Cardiac muscle cell (in vitro differentiated cells and primary cell): ENCODE results near the gene CDCP2. TPM values are rescaled to one million over a fixed set of nuclear protein-coding genes. Genes with fewer than 3 reads are reported as not detected.

ENCODE experiments used
- DNase-seq, 2 donors: peaks; one replicate each; pipeline versions ENCODE4 v3.0.0 to v3.0.0-alpha.2; 2010 to 2017; ENCODE audit warnings: low read depth in 1 of 2, low spot score in 1 of 2
- H3K27ac ChIP-seq: fragments of 200-600 bp; sonication (generic); 2 replicates; pipeline ENCODE4 v1.5.1; 2016
- H3K27me3 ChIP-seq: fragments of 200-600 bp; sonication (generic); 2 replicates; pipeline ENCODE4 v1.6.0; 2016; ENCODE audit warnings: control low read depth
- H3K36me3 ChIP-seq: fragments of 200-600 bp; sonication (generic); 2 replicates; pipeline ENCODE4 v1.5.1; 2016; ENCODE audit warnings: control low read depth
- H3K4me1 ChIP-seq: fragments of 200-600 bp; sonication (generic); 2 replicates; pipeline ENCODE4 v1.8.1; 2017; ENCODE audit warnings: low read depth, mild to moderate bottlenecking, mixed run types
- H3K4me3 ChIP-seq: fragments of 200-600 bp; sonication (generic); 2 replicates; pipeline ENCODE4 v1.5.1; 2016; ENCODE audit warnings: mild to moderate bottlenecking
- H3K9me3 ChIP-seq: fragments of 200-600 bp; sonication (generic); 2 replicates; pipeline ENCODE4 v1.5.1; 2017; ENCODE audit warnings: low read depth, mild to moderate bottlenecking, control low read depth
- CTCF ChIP-seq: IDR thresholded peaks from 2 replicates; pipeline ENCODE4 v1.5.1; 2012; ENCODE audit warnings: low read depth, mild to moderate bottlenecking, low read length
- polyA plus RNA-seq: library from polyadenylated mRNA; unstranded; fragments of >200 nt; fragmentation: Nextera tagmentation; extraction: Ambion mirVana; gene quantifications from 2 replicates; pipeline ENCODE4 v1.2.1, GENCODE V29; 2016
- total RNA-seq: library from RNA; depleted of rRNA; stranded (reverse); fragments of >200 nt; gene quantifications from 2 replicates; pipeline ENCODE4 v1.2.3, GENCODE V29; 2016

The CDCP2 gene
- 0.06 TPM in 1 of 2 replicates, not detected in the other for total RNA-seq
- 0.31 TPM in 1 of 2 replicates, not detected in the other for polyA plus RNA-seq

DNA sequence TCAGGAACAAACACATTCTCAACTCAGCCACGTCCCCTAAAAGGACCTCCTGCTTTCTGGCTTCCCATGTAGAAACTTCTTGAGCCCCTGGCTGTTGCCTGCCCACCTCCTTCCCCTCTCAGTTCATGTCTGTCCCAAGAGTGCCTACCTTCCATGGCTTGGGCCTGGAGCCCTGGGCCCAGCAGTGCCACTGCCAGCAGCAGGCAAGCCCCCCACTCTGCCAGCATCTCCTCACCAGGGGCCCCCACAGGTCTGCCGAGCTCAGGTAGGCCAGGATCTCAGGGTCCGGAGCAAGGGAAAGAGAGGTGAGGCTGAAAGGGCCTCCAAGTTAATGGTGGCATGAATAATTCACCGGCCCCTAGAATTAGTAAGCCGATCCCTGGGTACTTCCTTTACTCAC, at the start of gene CDCP2:
Gene CDCP2 (minus strand): TSS at position 305 of the 400 bp plus-strand sequence. CDS start 78 bp downstream, at position 227.
- H3K36me3 ChIP-seq = no peaks in the 10 kb centered on the region
- DNase-seq = no peak
- no peak for TF ChIP-seq CTCF
- no peaks in the 10 kb centered on the region for H3K4me1 ChIP-seq
- no peaks in the 10 kb centered on the region for H3K9me3 ChIP-seq
- H3K27me3 ChIP-seq = no peaks in the 10 kb centered on the region
- no peak within 1 kb of the TSS for H3K27ac ChIP-seq
- no peak within 1 kb of the TSS for H3K4me3 ChIP-seq

DNA sequence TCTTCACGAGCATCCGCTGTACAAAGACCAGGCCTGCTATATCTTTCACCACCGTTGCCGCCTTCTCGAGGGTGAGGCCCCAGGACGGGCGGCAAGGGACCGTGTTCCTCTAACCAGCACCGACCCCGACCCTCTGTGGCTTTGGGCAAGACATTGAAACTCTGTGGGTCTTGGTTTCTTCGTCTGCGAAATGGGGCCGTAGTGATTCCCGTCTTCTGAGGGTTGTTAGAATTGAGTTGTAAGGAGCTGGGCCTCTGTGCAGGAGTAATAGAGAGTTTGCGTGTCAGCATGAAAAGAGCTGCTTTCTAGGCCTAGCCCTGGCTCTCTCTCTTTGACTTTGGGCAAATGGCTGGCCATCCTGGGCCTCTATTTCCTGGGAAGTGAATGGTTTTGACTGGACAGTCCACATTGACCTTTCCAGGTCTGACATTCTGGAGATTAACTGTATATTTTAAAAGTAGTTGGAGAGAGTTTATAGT, 47.8 kb upstream of the CDCP2 start:
- no peak for DNase-seq
- H3K4me1 ChIP-seq = peaks cover 9% of the 10 kb centered on the region
- H3K27ac ChIP-seq = peak overlapping the region; percentile 63
- H3K4me3 ChIP-seq = peak overlapping the region; percentile 60
- H3K9me3 ChIP-seq = no peaks in the 10 kb centered on the region
- no peaks in the 10 kb centered on the region for H3K27me3 ChIP-seq
- TF ChIP-seq CTCF = no peak
- peaks cover under 1% of the 10 kb centered on the region for H3K36me3 ChIP-seq

- H3K27ac ChIP-seq = peak within 1 kb of the TSS; percentile 63
- peak within 1 kb of the TSS; percentile 60 for H3K4me3 ChIP-seq
- H3K36me3 ChIP-seq = no peaks in the 10 kb centered on the region
- DNase-seq = peak; percentile 97 to 98
- no peak for TF ChIP-seq CTCF
- no peaks in the 10 kb centered on the region for H3K9me3 ChIP-seq
- H3K27me3 ChIP-seq = no peaks in the 10 kb centered on the region
- H3K4me1 ChIP-seq = peaks cover 9% of the 10 kb centered on the region
These were observed 47.1 kb upstream of the CDCP2 start, which contains the start of the genes CYB5RL and MRPL37 for GRCh38 chr1:54199765-54200518. CYB5RL (minus strand) TSS chr1:54200030; CDS start chr1:54195616, 4,414 bp downstream. MRPL37 (plus strand) TSS chr1:54200167; CDS start chr1:54200244, 77 bp downstream.

- no peak overlapping the region for H3K27ac ChIP-seq
These were observed 46.5 kb upstream of the CDCP2 start for GRCh38 chr1:54199151-54199764.

GRCh38 chr1:54193453-54193852, 40.7 kb upstream of the CDCP2 start:
- Histone ChIP-seq H3K36me3 (no peaks in the 10 kb centered on the region), H3K27me3 (no peaks in the 10 kb centered on the region), H3K27ac (no peak overlapping the region), H3K4me3 (no peak overlapping the region), H3K4me1 (no peaks in the 10 kb centered on the region), H3K9me3 (no peaks in the 10 kb centered on the region)
- DNase-seq = no peak
- TF ChIP-seq CTCF = no peak

More at GRCh38 chr1:54199151-54199764, 46.5 kb upstream of the CDCP2 start:
- peak overlapping the region; percentile 60 for H3K4me3 ChIP-seq
- no peak for DNase-seq
- H3K27me3 ChIP-seq = no peaks in the 10 kb centered on the region
- H3K9me3 ChIP-seq = no peaks in the 10 kb centered on the region
- TF ChIP-seq CTCF = no peak
- no peaks in the 10 kb centered on the region for H3K36me3 ChIP-seq
- peaks cover 9% of the 10 kb centered on the region for H3K4me1 ChIP-seq
